Psoas muscle (tissue), 8 donors: Measurements from ENCODE around the gene TMUB1. TPM values are rescaled to one million over a fixed set of nuclear protein-coding genes. Genes with fewer than 3 reads are reported as not detected.

ENCODE experiments used
- ATAC-seq, 4 donors: fragments of 200-7000 bp; cut with Tn5 transposase; one replicate each; pipeline ENCODE4 v1.9.1; 2020; ENCODE audit warnings: moderate library complexity in 3 of 4, mild to moderate bottlenecking in 2 of 4
- DNase-seq, 2 donors: peaks; one replicate each; pipeline ENCODE4 v3.0.0-alpha.2; 2020
- H3K27ac ChIP-seq: fragments of 200-600 bp; one replicate; pipeline ENCODE4 v1.8.0; 2022
- H3K27me3 ChIP-seq, 3 donors: fragments of 200-600 bp in 1 of 3; one replicate each; pipeline versions ENCODE4 v1.6.1 to v1.8.0; 2013 to 2022; ENCODE audit warnings: low read length in 2 of 3, mild to moderate bottlenecking in 2 of 3, moderate library complexity in 1 of 3; ENCODE audit not compliant: insufficient read depth in 3 of 3
- H3K36me3 ChIP-seq, 2 donors: fragments of 200-600 bp in 1 of 2; one replicate each; pipeline versions ENCODE4 v1.6.1 to v1.8.0; 2013 to 2022; ENCODE audit warnings: low read depth in 1 of 2, mild to moderate bottlenecking in 1 of 2, moderate library complexity in 1 of 2; ENCODE audit not compliant: insufficient read depth in 1 of 2
- H3K4me1 ChIP-seq: fragments of 200-600 bp; one replicate; pipeline ENCODE4 v1.8.0; 2022
- H3K4me3 ChIP-seq: fragments of 200-600 bp; one replicate; pipeline ENCODE4 v1.8.0; 2022; ENCODE audit warnings: mild to moderate bottlenecking
- H3K9me3 ChIP-seq: fragments of 200-600 bp; one replicate; pipeline ENCODE4 v1.8.0; 2022
- WGBS, 3 donors: extraction: QIAGEN DNeasy Blood & Tissue Kit; methylation state at CpG; one replicate each; pipeline versions ENCODE4 v1.1.6 to v1.1.7; 2013; 5-methylcytosine and 5-hydroxymethylcytosine counted together
- intact Hi-C, 2 donors: fragments of 100-400 bp; cut with DNase I; formaldehyde crosslinking; loops; one replicate each; pipeline versions ENCODE4 v1.11.0 to v1.14.2; 2022
- polyA plus RNA-seq, 3 donors: library from polyadenylated mRNA; stranded (reverse); fragments of 200-250 nt; gene quantifications; one replicate each; pipeline ENCODE4 v1.2.3, GENCODE V29; 2013
- total RNA-seq, 4 donors: library from RNA; stranded (reverse); fragmentation: NEBNext Ultra II Directional in 2 of 4; extraction: Animal tissue kit (Norgen Biotek cat#: 25700) in 2 of 4; gene quantifications; one replicate each; pipeline versions ENCODE4 v1.2.1 to v1.2.4, GENCODE V29; 2021 to 2023
- TF ChIP-seq, protein P1 (sequence below): fragments of 200-600 bp; IDR thresholded peaks from one replicate; pipeline ENCODE4 v1.8.0; 2022; ENCODE audit warnings: antibody characterized with exemption
- donor health status: healthy with polysubstance abuse.
- donor health status: DM: no; HTN: no; CAD: no; lungs with moderate emphysema.
- donor health status: Bipolar disorder and iron deficiency.
- donor health status: healthy.
- donor health status: DM: yes; HTN: yes; CAD: no.
- donor health status: DM: no; HTN: no; CAD: no.
- donor health status: DM: no; HTN: no; CAD: no.
- donor health status: DM: yes; HTN: yes; CAD: no.

The TMUB1 gene
- total and polyA plus RNA-seq, 7 donors, result 41.7 to 121 (median 55.5) TPM

DNA sequence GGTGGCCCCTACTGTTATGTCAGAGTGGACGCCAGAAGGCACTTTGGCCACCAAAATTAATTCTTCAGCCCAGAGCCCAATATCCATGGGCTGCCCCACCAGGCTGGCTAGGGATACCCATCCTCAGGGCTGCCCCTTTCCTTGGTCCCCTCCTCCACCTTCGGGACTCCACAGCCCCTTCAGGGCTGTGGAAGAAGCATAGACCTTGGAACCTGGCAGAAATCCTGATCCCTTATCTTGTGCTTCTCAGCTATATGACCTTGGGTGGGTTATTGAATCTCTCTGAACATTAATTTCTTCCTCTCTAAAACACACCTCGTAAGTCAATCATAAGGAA is 499 bp upstream of the TMUB1 start:
- H3K36me3 ChIP-seq, result no peaks in the 10 kb centered on the region
- ATAC-seq (no peak), DNase-seq (no peak)
- H3K27ac ChIP-seq, result peak overlapping the region; percentile 89
- peaks cover 52% of the 10 kb centered on the region for H3K4me1 ChIP-seq
- WGBS, 3 donors, result 27 to 30% (median 28%) methylated on average over 3 of the region's 3 CpGs
- intact Hi-C loops, result no loop called here
- TF ChIP-seq, protein P1, sequence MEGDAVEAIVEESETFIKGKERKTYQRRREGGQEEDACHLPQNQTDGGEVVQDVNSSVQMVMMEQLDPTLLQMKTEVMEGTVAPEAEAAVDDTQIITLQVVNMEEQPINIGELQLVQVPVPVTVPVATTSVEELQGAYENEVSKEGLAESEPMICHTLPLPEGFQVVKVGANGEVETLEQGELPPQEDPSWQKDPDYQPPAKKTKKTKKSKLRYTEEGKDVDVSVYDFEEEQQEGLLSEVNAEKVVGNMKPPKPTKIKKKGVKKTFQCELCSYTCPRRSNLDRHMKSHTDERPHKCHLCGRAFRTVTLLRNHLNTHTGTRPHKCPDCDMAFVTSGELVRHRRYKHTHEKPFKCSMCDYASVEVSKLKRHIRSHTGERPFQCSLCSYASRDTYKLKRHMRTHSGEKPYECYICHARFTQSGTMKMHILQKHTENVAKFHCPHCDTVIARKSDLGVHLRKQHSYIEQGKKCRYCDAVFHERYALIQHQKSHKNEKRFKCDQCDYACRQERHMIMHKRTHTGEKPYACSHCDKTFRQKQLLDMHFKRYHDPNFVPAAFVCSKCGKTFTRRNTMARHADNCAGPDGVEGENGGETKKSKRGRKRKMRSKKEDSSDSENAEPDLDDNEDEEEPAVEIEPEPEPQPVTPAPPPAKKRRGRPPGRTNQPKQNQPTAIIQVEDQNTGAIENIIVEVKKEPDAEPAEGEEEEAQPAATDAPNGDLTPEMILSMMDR, result no peak
- no peaks in the 10 kb centered on the region for H3K27me3 ChIP-seq
- H3K4me3 ChIP-seq, result peak overlapping the region; percentile 91
- H3K9me3 ChIP-seq, result no peaks in the 10 kb centered on the region

DNA sequence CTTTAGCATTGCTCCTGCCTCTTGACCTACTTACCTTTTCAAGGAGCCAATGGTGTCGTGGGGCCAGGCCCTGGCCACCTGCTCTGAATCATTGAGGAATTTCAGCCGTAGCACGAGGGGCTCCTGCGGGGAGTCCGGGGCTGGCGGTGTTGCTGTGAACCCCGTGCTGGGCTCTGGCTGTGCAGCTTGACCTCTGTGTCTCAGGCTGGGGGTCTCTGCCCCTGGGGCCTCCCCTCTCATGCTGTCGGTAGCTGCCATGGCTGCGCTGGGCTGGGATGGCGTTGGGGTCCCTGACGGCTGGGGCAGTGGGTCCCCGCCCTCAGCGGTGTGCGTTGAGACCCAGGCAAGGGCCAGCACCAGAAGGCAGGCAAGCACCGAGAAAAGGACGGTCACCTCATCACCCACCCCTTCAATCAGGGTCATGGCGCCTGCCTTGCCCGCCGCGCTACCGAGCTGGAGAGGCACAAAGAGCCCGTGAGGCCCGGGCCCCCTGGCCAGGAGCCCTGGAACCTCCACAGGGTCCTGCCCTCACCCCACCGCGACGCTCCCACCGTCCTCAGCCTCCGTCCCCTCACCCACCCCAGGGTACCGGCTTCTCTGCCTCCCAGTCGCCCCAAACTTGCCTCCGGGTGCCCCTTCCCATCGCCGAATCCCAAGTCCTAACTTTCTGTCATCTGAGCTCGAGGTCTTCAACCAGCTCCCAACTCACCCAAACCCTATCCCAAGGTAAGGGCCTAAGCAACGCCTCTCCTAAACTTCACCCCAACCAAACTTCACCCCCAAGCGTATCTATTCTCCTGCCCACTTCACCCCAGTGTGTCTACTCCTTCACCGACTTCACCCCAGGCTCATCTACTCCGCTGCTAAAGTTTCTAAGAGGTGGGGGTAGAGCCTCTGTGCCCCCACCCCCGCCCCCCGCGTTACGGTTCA is 887 bp downstream of the TMUB1 start:
- Histone ChIP-seq H3K4me3 (peak overlapping the region; percentile 91), H3K4me1 (peaks cover 48% of the 10 kb centered on the region), H3K27ac (peak overlapping the region; percentile 89), H3K36me3 (peaks cover 0 to 7% of the 10 kb centered on the region in 2 donors), H3K9me3 (no peaks in the 10 kb centered on the region), H3K27me3 (no peaks in the 10 kb centered on the region)
- DNase-seq (peak in 1 of 2 donors; percentile 20), ATAC-seq (no peak)
- intact Hi-C loops, result loop anchor here in 1 of 2 donors (1.0 kb wide), 1 partner anchor 23 kb away; the partner anchor contains the start of gene SLC4A2
- TF ChIP-seq, protein P1, result no peak
- 51 to 62% (median 53%) methylated on average over 38 to 42 of the region's 42 CpGs for WGBS, 3 donors

DNA sequence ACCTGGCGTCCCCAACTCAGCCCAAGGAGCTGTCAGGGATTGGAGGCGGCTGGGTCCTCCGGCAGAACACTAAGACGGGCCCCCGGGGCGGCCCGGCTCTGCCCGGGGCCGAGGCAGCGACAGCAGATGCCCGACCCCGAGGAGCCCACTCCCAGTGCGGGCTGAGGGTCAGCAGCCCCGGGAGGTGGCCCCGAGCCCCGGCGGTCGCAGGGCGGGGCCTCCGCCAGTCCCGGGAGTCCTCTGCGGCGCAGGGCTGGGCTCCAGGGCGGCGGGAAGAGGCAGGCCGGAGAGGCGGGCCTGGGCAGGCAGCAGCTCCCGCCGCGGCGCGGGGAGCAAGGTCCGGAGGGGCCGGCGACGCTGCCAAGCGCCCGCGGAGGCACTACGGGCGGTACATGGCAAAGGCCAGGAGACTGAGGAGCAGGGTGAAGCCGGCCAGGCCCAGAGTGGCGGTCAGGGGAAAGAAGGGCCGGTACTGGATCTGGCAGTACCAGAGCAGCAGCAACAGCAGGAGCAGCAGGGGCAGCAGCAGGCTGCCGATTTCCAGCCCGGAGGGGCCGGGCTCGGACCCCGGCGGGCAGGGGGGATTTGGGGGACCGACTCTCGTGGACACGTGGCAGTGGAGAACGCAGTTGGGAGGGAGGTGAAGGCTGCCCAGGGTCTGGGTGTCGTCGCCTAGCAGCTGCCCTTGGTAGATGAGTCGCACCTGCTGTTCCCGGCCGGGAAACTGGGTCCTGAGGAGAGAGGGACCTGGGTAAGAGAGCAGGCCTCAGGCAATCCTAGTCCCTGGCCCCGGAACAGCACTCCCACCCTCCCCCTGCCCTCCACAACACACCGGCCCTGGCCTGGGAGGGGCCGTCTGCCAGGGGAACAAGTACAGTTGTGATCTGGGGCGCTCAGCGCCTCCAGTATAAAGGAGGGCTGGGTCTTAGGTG is 1.9 kb downstream of the TMUB1 start:
- peaks cover 0 to 16% of the 10 kb centered on the region in 2 donors for H3K36me3 ChIP-seq
- peak in 2 of 4 donors; percentile 2 to 10 for ATAC-seq
- intact Hi-C loops, result loop anchor here in 1 of 2 donors (1.0 kb wide), 1 partner anchor 22 kb away; the partner anchor contains the start of gene SLC4A2
- peak overlapping the region; percentile 91 for H3K4me3 ChIP-seq
- H3K4me1 ChIP-seq, result peaks cover 48% of the 10 kb centered on the region
- peak overlapping the region; percentile 89 for H3K27ac ChIP-seq
- TF ChIP-seq, protein P1, result no peak
- H3K27me3 ChIP-seq, result no peaks in the 10 kb centered on the region
- no peaks in the 10 kb centered on the region for H3K9me3 ChIP-seq
- peak in 1 of 2 donors; percentile 57 for DNase-seq
- WGBS, 3 donors, result 10 to 26% (median 15%) methylated on average over 49 to 64 of the region's 64 CpGs

DNA sequence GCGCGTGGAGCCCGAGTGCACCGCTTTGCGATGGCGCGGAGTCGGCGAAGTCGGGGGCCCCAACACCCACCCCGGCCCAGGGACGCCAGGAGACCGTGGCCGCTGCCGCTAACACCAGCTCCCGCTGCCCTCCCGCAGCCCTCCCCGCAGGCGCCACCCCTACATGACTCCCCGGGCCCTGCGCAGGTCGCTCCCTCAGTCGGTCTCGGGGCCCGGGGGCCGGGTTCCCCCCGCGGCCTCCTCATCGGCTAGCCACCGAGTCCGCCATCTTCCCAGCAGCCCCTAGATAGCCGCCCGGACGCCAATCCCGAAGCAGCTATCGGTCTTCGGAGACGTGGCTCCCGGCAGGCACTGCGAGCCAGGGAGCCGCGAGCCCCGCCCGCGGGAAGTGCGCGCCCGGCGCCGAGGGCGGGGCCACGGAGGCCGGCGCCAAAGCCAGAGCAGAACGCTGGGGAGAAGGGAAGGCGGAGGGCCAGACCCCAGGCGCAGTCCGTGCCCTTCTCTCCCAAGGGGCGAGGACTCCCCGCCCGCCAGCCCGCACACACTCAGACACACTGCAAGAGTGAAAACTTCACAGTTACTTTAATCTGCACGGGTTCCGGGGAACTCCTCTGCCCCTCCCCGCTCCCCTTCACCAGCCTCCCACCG is 2.6 kb downstream of the TMUB1 start, which contains the start of gene FASTK:
Gene FASTK (minus strand): TSS at position 288 of the 648 bp plus-strand sequence. CDS start 43 bp downstream, at position 245.
- Histone ChIP-seq H3K9me3 (no peaks in the 10 kb centered on the region), H3K27ac (peak within 1 kb of the TSS; percentile 89), H3K4me1 (peaks cover 47% of the 10 kb centered on the region), H3K36me3 (peaks cover 2 to 24% of the 10 kb centered on the region in 2 donors), H3K27me3 (no peaks in the 10 kb centered on the region), H3K4me3 (peak within 1 kb of the TSS; percentile 91)
- WGBS, 3 donors, result 0 to 2% (median 1%) methylated on average over 42 to 66 of the region's 66 CpGs
- DNase-seq (peak; percentile 91 to 95), ATAC-seq (peak; percentile 85 to 90 (median 88))
- TF ChIP-seq, protein P1, result no peak
- intact Hi-C loops, result no loop called here
